Adrenal gland (tissue), 5 donors: ENCODE results near the gene NNMT.

ENCODE experiments used
- POLR2A ChIP-seq, 2 donors: fragments of 450-650 bp; IDR thresholded peaks; one replicate each; pipeline ENCODE4 v1.6.1; 2017; ENCODE audit warnings: antibody characterized with exemption in 2 of 2, mild to moderate bottlenecking in 2 of 2, moderate library complexity in 1 of 2
- TF ChIP-seq, protein P1 (sequence below), 6 experiments: fragments of 450-650 bp in 4 of 6; fragments of 200-600 bp in 2 of 6; sonication (generic) in 1 of 6; IDR thresholded peaks; 1 replicate in 5 of 6; 2 replicates in 1 of 6; pipeline versions ENCODE4 v1.5.1 to v1.8.0; 2016 to 2021; ENCODE audit warnings: antibody characterized with exemption in 6 of 6, mild to moderate bottlenecking in 2 of 6, moderate library complexity in 1 of 6
- donor health status: DM: no; HTN: no; CAD: no.

GRCh38 chr11:114273071-114273470 lies 23.1 kb upstream of the NNMT start:
- TF ChIP-seq, protein P1, sequence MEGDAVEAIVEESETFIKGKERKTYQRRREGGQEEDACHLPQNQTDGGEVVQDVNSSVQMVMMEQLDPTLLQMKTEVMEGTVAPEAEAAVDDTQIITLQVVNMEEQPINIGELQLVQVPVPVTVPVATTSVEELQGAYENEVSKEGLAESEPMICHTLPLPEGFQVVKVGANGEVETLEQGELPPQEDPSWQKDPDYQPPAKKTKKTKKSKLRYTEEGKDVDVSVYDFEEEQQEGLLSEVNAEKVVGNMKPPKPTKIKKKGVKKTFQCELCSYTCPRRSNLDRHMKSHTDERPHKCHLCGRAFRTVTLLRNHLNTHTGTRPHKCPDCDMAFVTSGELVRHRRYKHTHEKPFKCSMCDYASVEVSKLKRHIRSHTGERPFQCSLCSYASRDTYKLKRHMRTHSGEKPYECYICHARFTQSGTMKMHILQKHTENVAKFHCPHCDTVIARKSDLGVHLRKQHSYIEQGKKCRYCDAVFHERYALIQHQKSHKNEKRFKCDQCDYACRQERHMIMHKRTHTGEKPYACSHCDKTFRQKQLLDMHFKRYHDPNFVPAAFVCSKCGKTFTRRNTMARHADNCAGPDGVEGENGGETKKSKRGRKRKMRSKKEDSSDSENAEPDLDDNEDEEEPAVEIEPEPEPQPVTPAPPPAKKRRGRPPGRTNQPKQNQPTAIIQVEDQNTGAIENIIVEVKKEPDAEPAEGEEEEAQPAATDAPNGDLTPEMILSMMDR (IDR thresholded peaks at IDR 0.05): no peak
- no peak for TF ChIP-seq POLR2A (IDR thresholded peaks at IDR 0.05)
